Cerebellar nuclear complex (tissue), 1 donor: ENCODE measurements around the gene MAGIX.
A peak's percentile ranks its signal among the peaks of the same experiment; 100 is the strongest.
"Not testable (repeated sequence)": the region's sequence is repeated elsewhere in the genome, so short reads cannot be mapped to it uniquely, and the experiment has no call there.

Experiments used
- DNase-seq, 2 experiments: peaks; one replicate each; lab custom pipeline; 2025; lab: John Stamatoyannopoulos, UW

Gene MAGIX

GRCh38 chrX:49162620-49163019, at the start of gene MAGIX:
TSS of gene MAGIX (plus strand) at chrX:49162758. CDS start at chrX:49162890, 132 bp downstream.
- DNase-seq, result no peak

GRCh38 chrX:49116076-49116475, 46.5 kb upstream of the MAGIX start:
- no peak for DNase-seq

GRCh38 chrX:49116716-49117115, 45.8 kb upstream of the MAGIX start:
- no peak for DNase-seq

GRCh38 chrX:49117581-49117980, 45.0 kb upstream of the MAGIX start:
- no peak for DNase-seq

GRCh38 chrX:49120091-49120490, 42.5 kb upstream of the MAGIX start:
- DNase-seq, result no peak

- DNase-seq, result no peak
These were observed 40.1 kb upstream of the MAGIX start for GRCh38 chrX:49122499-49122898.

GRCh38 chrX:49127742-49128258, 34.8 kb upstream of the MAGIX start:
- not testable (repeated sequence) for DNase-seq

- no peak for DNase-seq
These were observed 33.1 kb upstream of the MAGIX start for GRCh38 chrX:49129427-49129826.

- not testable (repeated sequence) for DNase-seq
These were observed 30.3 kb upstream of the MAGIX start for GRCh38 chrX:49132275-49132674.

- no peak for DNase-seq
These were observed 28.8 kb upstream of the MAGIX start for GRCh38 chrX:49133759-49134158.

- DNase-seq, result no peak
These were observed 25.1 kb upstream of the MAGIX start for GRCh38 chrX:49137492-49137891.

GRCh38 chrX:49139713-49140112, 22.8 kb upstream of the MAGIX start:
- DNase-seq, result no peak

GRCh38 chrX:49142264-49142663, 20.3 kb upstream of the MAGIX start:
- not testable (repeated sequence) for DNase-seq

- not testable (repeated sequence) for DNase-seq
These were observed 19.4 kb upstream of the MAGIX start for GRCh38 chrX:49143154-49143553.

GRCh38 chrX:49147282-49147681, 15.3 kb upstream of the MAGIX start:
- DNase-seq, result no peak

GRCh38 chrX:49147936-49148335, 14.6 kb upstream of the MAGIX start:
- DNase-seq, result no peak

GRCh38 chrX:49148390-49149100, 14.0 kb upstream of the MAGIX start:
- DNase-seq, result not testable (repeated sequence)

GRCh38 chrX:49149291-49149690, 13.3 kb upstream of the MAGIX start:
- DNase-seq, result not testable (repeated sequence)

GRCh38 chrX:49153467-49153866, 9.1 kb upstream of the MAGIX start:
- no peak for DNase-seq

GRCh38 chrX:49155243-49155899, 7.2 kb upstream of the MAGIX start:
- DNase-seq, result peak in 1 of 2 experiments; percentile 6

GRCh38 chrX:49155900-49156837, 6.4 kb upstream of the MAGIX start:
- DNase-seq, result peak in 1 of 2 experiments; percentile 41

GRCh38 chrX:49157194-49157593, 5.4 kb upstream of the MAGIX start:
- DNase-seq, result no peak
